ENCODE results near the gene APOL2.
"Not testable (repeated sequence)": the region's sequence is repeated elsewhere in the genome, so short reads cannot be mapped to it uniquely, and the experiment has no call there.

The APOL2 gene

GRCh38 chr22:36221799-36222751, 17.3 kb downstream of the APOL2 start:
- DNase-seq (ENCODE audit: low spot score), result peak; percentile 53

- DNase-seq (ENCODE audit: low spot score), result no peak
These were observed 18.8 kb downstream of the APOL2 start for GRCh38 chr22:36220451-36220921.

GRCh38 chr22:36218648-36219193, 20.6 kb downstream of the APOL2 start:
- no peak for DNase-seq (ENCODE audit: low spot score)

GRCh38 chr22:36215981-36216380, 23.3 kb downstream of the APOL2 start:
- DNase-seq (ENCODE audit: low spot score), result no peak

- no peak for DNase-seq (ENCODE audit: low spot score)
These were observed 25.7 kb downstream of the APOL2 start for GRCh38 chr22:36213586-36213985.

- no peak for DNase-seq (ENCODE audit: low spot score)
These were observed 26.4 kb downstream of the APOL2 start for GRCh38 chr22:36212901-36213300.

- no peak for DNase-seq (ENCODE audit: low spot score)
These were observed 28.0 kb downstream of the APOL2 start for GRCh38 chr22:36211237-36211861.

- DNase-seq (ENCODE audit: low spot score), result no peak
These were observed 29.1 kb downstream of the APOL2 start for GRCh38 chr22:36210224-36210623.

GRCh38 chr22:36209488-36209908, 29.8 kb downstream of the APOL2 start:
- not testable (repeated sequence) for DNase-seq (ENCODE audit: low spot score)

GRCh38 chr22:36208914-36209313, 30.4 kb downstream of the APOL2 start:
- DNase-seq (ENCODE audit: low spot score), result no peak

- DNase-seq (ENCODE audit: low spot score), result no peak
These were observed 31.1 kb downstream of the APOL2 start for GRCh38 chr22:36208162-36208765.

GRCh38 chr22:36206255-36206654, 33.1 kb downstream of the APOL2 start:
- DNase-seq (ENCODE audit: low spot score), result no peak

GRCh38 chr22:36205573-36205972, 33.8 kb downstream of the APOL2 start:
- not testable (repeated sequence) for DNase-seq (ENCODE audit: low spot score)

- DNase-seq (ENCODE audit: low spot score), result no peak
These were observed 34.7 kb downstream of the APOL2 start for GRCh38 chr22:36204632-36205015.

- DNase-seq (ENCODE audit: low spot score), result no peak
These were observed 35.2 kb downstream of the APOL2 start for GRCh38 chr22:36204001-36204631.

GRCh38 chr22:36203441-36203840, 35.9 kb downstream of the APOL2 start:
- not testable (repeated sequence) for DNase-seq (ENCODE audit: low spot score)

GRCh38 chr22:36202906-36203305, 36.4 kb downstream of the APOL2 start:
- not testable (repeated sequence) for DNase-seq (ENCODE audit: low spot score)

GRCh38 chr22:36201630-36202319, 37.6 kb downstream of the APOL2 start, which contains the start of gene APOL4:
Gene APOL4, minus strand, starts transcription at chr22:36201809. Its CDS starts 75 bp downstream, at chr22:36201734.
- DNase-seq (ENCODE audit: low spot score), result no peak

- DNase-seq (ENCODE audit: low spot score), result not testable (repeated sequence)
These were observed 38.3 kb downstream of the APOL2 start for GRCh38 chr22:36201025-36201424.

GRCh38 chr22:36199001-36199551, 40.3 kb downstream of the APOL2 start:
- no peak for DNase-seq (ENCODE audit: low spot score)

GRCh38 chr22:36198536-36198935, 40.8 kb downstream of the APOL2 start:
- DNase-seq (ENCODE audit: low spot score), result no peak
